GM12891 (cell line): Measurements from ENCODE around the gene TMEM38B.

ENCODE experiments used
- DNase-seq: peaks from one replicate; pipeline ENCODE4 v3.0.0; 2011; ENCODE audit warnings: low spot score; ENCODE audit not compliant: insufficient read length
- FAIRE-seq: peaks from 2 replicates; lab custom pipeline; 2011; peaks lifted over from hg19 to GRCh38; lab: Jason Lieb, UNC
- PAX5 ChIP-seq: IDR thresholded peaks from 2 replicates; pipeline ENCODE4 v1.6.1; 2011; ENCODE audit warnings: low read length, moderate library complexity, mild to moderate bottlenecking; ENCODE audit not compliant: insufficient read depth, severe bottlenecking
- POLR2A ChIP-seq: IDR thresholded peaks from 2 replicates; pipeline ENCODE4 v1.6.1; 2011; ENCODE audit warnings: low read depth, low read length, control low read depth
- POLR2AphosphoS5 ChIP-seq: IDR thresholded peaks from 2 replicates; pipeline ENCODE4 v1.6.1; 2011; ENCODE audit warnings: low read depth, low read length, control low read depth
- POU2F2 ChIP-seq: IDR thresholded peaks from 2 replicates; pipeline ENCODE4 v1.6.1; 2011; ENCODE audit warnings: low read depth, mild to moderate bottlenecking, control low read depth, low read length, moderate library complexity
- SPI1 ChIP-seq: IDR thresholded peaks from 2 replicates; pipeline ENCODE4 v1.6.1; 2011; ENCODE audit warnings: low read depth, low read length, control low read depth
- TAF1 ChIP-seq: IDR thresholded peaks from 2 replicates; pipeline ENCODE4 v1.6.1; 2011; ENCODE audit warnings: low read depth, low read length, control low read depth

Gene TMEM38B

GRCh38 chr9:105663914-105664313 is 30.4 kb upstream of the TMEM38B start:
- FAIRE-seq = no peak

DNA sequence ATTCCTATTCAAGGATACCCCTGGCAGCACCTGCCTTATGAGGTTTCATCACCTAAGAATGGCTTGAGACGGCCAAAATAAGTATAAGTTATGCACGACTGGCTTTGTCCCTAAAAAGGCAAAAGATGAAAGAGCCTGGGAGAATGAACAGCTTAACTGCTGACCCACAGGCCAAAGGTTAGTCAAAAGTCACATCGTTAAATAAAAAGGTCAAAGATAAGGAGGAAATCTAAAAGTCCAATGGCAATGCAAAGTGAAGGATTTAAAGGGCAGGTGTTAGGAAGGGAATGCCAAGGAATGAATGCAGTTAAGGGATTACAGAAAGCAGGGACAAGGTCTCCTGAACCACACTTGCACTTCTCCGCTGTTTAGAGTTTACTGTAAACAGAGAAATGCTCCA is 26.5 kb upstream of the TMEM38B start:
- no peak for DNase-seq
- TF ChIP-seq TAF1 = no peak
- FAIRE-seq = no peak

More at GRCh38 chr9:105663914-105664313, 30.4 kb upstream of the TMEM38B start:
- DNase-seq = no peak
- TF ChIP-seq TAF1 (no peak), POLR2AphosphoS5 (no peak), SPI1 (no peak), POU2F2 (no peak), PAX5 (no peak), POLR2A (no peak)

DNA sequence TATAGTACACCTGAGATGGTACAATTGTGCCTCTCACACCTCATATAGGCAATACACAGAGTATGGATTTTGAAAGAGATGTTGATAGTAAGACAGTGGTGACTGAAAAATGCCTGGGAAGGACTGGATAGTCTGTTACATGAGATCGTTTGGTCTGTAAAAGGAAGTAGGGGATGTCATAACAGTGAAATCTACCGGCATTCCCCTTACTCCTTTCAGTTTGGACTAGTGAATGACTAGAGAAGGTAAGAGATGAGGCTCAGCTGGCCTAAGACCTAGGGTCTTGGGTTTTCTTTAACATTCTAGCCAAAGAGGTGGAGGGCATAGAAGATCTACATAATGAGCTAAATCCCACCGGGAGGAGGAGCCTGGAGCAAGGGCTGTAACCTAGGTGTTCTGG is 24.0 kb upstream of the TMEM38B start:
- FAIRE-seq = no peak
- DNase-seq = no peak
- no peak for TF ChIP-seq POU2F2
- TF ChIP-seq POLR2A = no peak
- TF ChIP-seq POLR2AphosphoS5 = no peak
- TF ChIP-seq SPI1 = no peak
- TF ChIP-seq PAX5 = no peak
- no peak for TF ChIP-seq TAF1

- TF ChIP-seq SPI1 (no peak), POLR2AphosphoS5 (no peak), POU2F2 (no peak), TAF1 (no peak), POLR2A (no peak), PAX5 (no peak)
- DNase-seq (no peak), FAIRE-seq (no peak)
Measured at GRCh38 chr9:105670775-105671174, 23.6 kb upstream of the TMEM38B start.

- TF ChIP-seq SPI1 (peak; percentile 82), PAX5 (no peak)
- DNase-seq (no peak), FAIRE-seq (peak; percentile 64)
Measured at GRCh38 chr9:105672711-105673234, 21.6 kb upstream of the TMEM38B start.

GRCh38 chr9:105673850-105674387 is 20.4 kb upstream of the TMEM38B start:
- TF ChIP-seq PAX5 = no peak
- DNase-seq = no peak
- FAIRE-seq = no peak

DNA sequence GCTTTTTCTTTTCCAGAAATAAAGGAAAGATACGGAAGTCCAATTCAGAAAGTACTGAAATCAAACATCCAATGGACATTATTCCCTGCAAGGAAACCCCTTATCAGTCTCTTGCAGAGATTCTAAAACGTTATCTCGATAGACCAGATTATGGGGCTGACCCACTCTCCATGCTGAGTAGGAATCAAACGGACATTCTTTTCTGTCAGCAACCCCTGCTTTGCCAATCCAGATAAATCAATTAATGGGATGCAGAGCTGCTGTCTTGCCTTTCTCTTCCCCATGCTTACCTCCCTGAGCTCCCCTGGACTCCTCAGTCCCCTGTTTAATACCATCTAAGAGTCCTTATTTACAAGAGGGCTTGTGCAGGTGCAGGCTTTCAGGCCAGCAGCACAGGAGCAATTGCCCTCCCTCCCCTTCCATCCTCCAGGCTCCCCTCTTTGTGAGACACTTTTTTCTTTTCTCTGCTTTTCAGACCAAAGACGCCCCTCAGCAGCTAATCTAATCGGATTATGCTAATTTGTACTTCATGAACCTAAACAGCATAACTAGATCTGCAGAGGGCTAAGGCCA is 17.9 kb upstream of the TMEM38B start:
- no peak for FAIRE-seq
- no peak for DNase-seq
- TF ChIP-seq TAF1 (no peak), PAX5 (no peak), POLR2AphosphoS5 (no peak), SPI1 (no peak), POLR2A (no peak), POU2F2 (no peak)

DNA sequence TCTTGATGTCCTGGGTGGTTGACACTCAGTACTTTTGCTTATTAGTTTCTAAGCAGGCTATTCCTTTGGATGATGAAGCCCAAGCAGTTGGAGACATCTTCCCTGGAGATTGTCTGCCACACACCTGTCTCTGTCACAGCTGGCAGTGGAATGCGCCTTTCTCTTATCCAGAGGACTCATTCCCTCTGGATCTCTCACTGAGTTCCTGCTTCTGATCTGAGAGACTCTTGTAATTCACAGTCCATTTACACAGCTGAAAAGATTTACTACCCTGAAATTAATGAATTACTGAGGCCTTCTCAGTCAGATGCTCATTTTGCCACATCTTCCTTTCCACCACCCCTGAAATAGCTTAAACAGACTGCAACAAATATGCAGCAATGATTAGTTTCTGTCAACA is 16.2 kb upstream of the TMEM38B start:
- TF ChIP-seq SPI1 (no peak), TAF1 (no peak), POU2F2 (no peak), POLR2A (no peak), POLR2AphosphoS5 (no peak), PAX5 (no peak)
- FAIRE-seq = no peak
- no peak for DNase-seq

DNA sequence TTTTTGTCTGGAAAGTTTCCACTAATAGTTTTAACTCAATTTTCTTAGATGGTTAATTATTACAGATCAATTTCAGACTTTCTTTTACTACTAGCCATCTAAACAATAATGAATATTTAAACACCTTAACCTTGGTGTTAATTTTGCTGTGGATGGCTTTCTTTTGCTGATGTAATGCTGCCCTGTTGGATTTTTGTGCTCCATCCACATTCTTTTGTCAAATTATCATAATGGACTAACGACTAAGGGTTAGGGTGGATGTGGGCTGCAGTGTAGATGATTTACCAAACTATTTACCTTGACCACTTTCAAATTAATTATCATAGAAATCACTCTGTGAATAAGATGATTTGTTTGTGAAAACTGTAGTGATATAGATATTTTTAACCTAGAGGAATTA is 15.6 kb upstream of the TMEM38B start:
- TF ChIP-seq POU2F2 (no peak), POLR2A (no peak), TAF1 (no peak), SPI1 (no peak), PAX5 (no peak), POLR2AphosphoS5 (no peak)
- DNase-seq (no peak), FAIRE-seq (no peak)

- FAIRE-seq = no peak
- TF ChIP-seq SPI1 (no peak), TAF1 (no peak), POLR2AphosphoS5 (no peak), PAX5 (no peak), POLR2A (no peak), POU2F2 (no peak)
- DNase-seq = no peak
Measured at GRCh38 chr9:105679257-105680022, 14.9 kb upstream of the TMEM38B start.
